ENCODE data around the gene RAX2.

- TF ChIP-seq CTCF (conservative IDR thresholded peaks at IDR 0.05 in 1 of 2, IDR thresholded peaks at IDR 0.05 in 1 of 2; ENCODE audit: low read depth in 1 of 2, low read length in 2 of 2): no peak
- no peak for TF ChIP-seq EZH2 (IDR thresholded peaks at IDR 0.05; ENCODE audit: low read length, missing control alignments)
Observed at GRCh38 chr19:3788996-3789778, 17.2 kb upstream of the RAX2 start.

Data from fibroblast of lung (primary cell).